ENCODE measurements around the gene POTEB3.
"Not testable (repeated sequence)": the region's sequence is repeated elsewhere in the genome, so short reads cannot be mapped to it uniquely, and the experiment has no call there.

The POTEB3 gene

GRCh38 chr15:21440399-21440798 is at the start of gene POTEB3:
TSS of gene POTEB3 (minus strand) at chr15:21440499. CDS start at chr15:21440011, 488 bp downstream.
- DNase-seq = not testable (repeated sequence)

- not testable (repeated sequence) for DNase-seq
Measured at GRCh38 chr15:21453683-21454082, 13.4 kb upstream of the POTEB3 start.

DNA sequence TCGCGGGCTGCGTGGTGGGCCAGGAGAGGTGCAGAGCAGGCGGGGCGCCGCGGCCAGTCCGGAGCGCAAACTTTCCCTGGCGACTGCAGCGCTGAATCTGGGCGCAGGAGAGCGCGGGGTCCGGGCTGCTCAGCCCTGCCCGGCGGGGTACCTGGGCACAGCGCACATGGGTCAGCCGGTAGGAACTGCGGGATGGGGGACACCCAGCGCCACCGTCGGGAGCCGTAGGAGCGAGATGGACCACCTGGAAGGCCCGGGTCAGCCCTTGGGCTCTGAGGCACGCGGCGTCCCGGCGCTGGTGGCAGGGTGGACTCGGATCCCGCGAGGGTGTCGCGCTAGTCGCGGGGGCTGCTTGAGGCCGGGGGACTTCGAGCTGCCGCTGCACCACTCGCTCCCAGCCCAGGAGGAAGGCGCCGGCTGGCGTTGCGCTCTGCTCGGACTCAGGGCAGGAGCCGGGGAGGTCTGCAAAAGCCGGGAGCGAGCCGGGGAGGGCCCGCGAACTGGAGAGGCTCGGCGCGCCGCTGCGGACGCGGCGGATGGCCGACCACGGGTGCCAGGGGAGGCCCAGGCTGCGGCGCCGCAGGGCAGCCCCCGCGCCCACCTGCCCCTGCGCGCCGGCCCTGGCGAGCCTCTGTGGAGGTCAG is 11.7 kb upstream of the POTEB3 start:
- DNase-seq = not testable (repeated sequence)

- not testable (repeated sequence) for DNase-seq
Measured at GRCh38 chr15:21451487-21451886, 11.2 kb upstream of the POTEB3 start.

GRCh38 chr15:21407366-21407765 is 32.9 kb downstream of the POTEB3 start:
- DNase-seq = not testable (repeated sequence)

- DNase-seq = not testable (repeated sequence)
Measured at GRCh38 chr15:21401531-21401930, 38.8 kb downstream of the POTEB3 start.

DNA sequence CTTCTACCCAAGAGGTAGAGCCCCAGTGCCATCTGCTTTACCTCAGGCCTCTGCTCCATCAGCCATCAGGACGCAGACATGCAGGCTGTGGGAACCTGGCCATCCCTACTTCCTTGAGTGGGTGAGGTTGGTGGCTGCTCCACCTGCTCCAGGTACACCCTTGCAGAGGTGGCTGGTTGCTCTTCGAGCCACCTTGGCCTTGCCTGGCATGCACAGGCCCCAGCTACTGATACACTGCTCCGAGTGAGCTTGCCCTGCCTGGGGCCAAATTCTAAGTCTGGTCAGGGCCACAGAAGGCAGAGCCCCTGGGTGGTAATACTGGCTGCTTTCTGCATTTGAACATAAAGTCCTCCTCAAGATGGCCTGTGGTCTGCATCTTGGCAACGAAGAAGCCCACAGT is 41.2 kb downstream of the POTEB3 start:
- DNase-seq = not testable (repeated sequence)

DNA sequence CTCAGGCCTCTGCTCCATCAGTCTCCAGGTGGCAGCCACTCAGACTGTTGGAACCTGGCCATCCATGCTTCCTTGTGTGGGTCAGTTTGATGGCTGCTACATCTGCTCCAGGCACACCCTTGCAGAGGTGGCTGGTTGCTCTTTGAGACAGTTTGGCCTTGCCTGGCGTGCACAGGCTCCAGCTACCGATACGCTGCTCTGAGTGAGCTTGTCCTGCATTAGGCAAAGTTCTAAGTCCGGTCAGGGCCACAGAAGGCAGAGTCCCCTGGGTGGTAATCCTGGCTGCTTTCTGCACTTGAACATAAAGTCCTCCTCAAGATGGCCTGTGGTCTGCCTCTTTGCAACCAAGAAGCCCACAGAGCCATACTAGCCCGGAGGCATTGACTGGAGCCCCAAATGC is 41.8 kb downstream of the POTEB3 start:
- not testable (repeated sequence) for DNase-seq

DNA sequence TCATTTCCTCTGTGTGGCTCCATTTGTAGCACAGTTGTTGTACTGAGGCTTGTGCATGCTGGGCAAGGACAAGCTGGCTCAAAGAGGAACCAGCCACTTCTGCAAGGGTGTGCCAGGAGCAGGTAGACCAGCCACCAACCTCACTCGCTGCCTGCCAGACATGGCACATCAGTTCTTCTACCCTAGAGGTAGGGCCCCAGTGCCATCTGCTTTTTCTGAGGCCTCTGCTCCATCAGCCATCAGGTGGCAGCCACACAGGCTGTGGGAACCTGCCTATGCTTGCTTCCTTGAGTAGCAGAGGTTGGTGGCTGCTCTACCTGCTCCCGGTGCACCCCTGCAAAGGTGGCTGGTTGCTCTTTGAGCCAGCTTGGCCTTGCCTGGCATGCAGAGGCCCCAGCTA is 42.6 kb downstream of the POTEB3 start:
- not testable (repeated sequence) for DNase-seq

DNA sequence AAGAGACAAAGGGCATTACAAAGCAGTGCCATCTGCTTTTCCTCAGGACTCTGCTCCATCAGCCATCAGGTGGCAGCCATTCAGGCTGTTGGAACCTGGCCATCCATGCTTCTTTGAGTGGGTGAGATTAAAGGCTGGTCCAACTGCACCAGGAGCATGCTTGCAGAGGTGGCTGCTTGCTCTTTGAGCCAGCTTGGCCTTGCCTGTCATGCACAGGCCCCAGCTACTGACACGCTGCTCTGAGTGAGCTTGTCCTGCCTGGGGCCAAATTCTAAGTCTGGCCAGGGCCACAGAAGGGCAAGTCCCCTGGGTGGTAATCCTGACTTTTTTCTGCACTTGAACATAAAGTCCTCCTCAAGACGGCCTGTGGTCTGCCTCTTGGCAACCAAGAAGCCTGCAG is 43.1 kb downstream of the POTEB3 start:
- DNase-seq = not testable (repeated sequence)

GRCh38 chr15:21385961-21386360 is 54.3 kb downstream of the POTEB3 start:
- not testable (repeated sequence) for DNase-seq

DNA sequence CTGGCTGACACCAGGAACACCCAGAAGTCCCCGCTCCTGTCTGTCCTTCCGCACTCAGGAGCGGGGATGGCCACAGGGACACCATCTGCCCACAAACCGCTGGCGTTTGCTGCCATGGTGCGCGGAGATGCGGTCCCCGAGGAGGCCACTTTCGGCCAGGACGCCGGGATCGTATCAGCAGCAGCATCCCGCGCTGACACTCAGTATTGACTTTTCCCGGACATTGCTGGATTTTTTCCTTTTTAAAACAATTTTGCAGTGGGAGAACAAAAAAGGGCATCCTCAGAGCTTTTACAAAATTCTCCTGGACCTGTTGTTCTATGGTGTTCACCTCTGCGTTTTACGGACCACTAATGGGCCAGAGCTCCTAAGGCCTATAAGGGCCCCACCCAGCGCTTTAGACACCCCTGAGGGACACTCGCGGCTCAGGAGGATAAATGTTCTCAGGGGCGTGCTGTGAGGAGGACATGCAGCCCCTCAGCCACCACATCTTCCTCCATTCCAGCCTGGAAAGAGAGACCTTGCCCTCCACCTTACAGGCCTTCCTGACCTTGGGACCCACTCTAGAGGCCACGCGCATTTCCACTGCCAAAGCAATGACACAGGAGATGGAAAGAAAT is 56.3 kb downstream of the POTEB3 start:
- DNase-seq = not testable (repeated sequence)

GRCh38 chr15:21373682-21374081 is 66.6 kb downstream of the POTEB3 start:
- not testable (repeated sequence) for DNase-seq

DNA sequence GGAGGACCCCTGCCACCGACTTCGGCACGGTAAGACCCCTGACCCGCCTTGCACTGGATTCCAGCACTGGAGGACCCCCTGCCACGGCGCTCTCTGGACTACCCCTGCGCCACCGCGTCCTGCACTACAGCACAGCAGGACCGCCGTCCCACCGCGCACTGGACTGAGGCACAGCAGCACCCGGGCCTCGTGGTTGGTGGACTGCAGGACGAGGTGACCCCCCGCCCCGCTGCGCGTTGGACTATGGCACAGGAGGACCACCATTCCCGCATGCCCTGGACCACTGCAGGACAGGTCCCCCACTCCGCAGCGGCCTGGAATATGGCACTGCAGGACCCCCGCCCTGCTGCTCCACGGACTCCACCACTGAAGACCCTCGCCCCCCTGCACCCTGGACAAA is 71.1 kb downstream of the POTEB3 start:
- not testable (repeated sequence) for DNase-seq

- DNase-seq = not testable (repeated sequence)
Measured at GRCh38 chr15:21368625-21369024, 71.7 kb downstream of the POTEB3 start.
